Mucosa of rectum (tissue), 2 donors: Measurements from ENCODE around the gene IL23R.
"Not testable (repeated sequence)": the region's sequence is repeated elsewhere in the genome, so short reads cannot be mapped to it uniquely, and the experiment has no call there.

Experiments
- H3K27ac ChIP-seq, 2 donors: one replicate each; pipeline ENCODE4 v1.7.0; 2013; ENCODE audit warnings: inconsistent platforms in 2 of 2, low read depth in 2 of 2, low read length in 2 of 2
- H3K27me3 ChIP-seq, 2 donors: one replicate each; pipeline ENCODE4 v1.7.0; 2013; ENCODE audit warnings: low read length in 2 of 2; ENCODE audit not compliant: control insufficient read depth in 2 of 2, insufficient read depth in 2 of 2
- H3K36me3 ChIP-seq, 2 donors: one replicate each; pipeline ENCODE4 v1.7.0; 2013; ENCODE audit warnings: low read length in 2 of 2; ENCODE audit not compliant: control insufficient read depth in 2 of 2, insufficient read depth in 2 of 2
- H3K4me1 ChIP-seq, 2 donors: one replicate each; pipeline ENCODE4 v1.7.0; 2013; ENCODE audit warnings: low read length in 2 of 2, mild to moderate bottlenecking in 1 of 2; ENCODE audit not compliant: control insufficient read depth in 2 of 2, insufficient read depth in 2 of 2
- H3K4me3 ChIP-seq, 2 donors: one replicate each; pipeline ENCODE4 v1.7.0; 2013; ENCODE audit warnings: low read length in 2 of 2
- H3K9ac ChIP-seq, 2 donors: one replicate each; pipeline ENCODE4 v1.7.0; 2013; ENCODE audit warnings: low read length in 2 of 2, low read depth in 1 of 2, mild to moderate bottlenecking in 1 of 2
- H3K9me3 ChIP-seq, 2 donors: one replicate each; pipeline ENCODE4 v1.7.0; 2013; ENCODE audit warnings: low read length in 2 of 2; ENCODE audit not compliant: control insufficient read depth in 2 of 2
- donor health status: healthy.
- donor health status: Normal muscosa, but diverticular disease.

The IL23R gene

GRCh38 chr1:67146539-67146938 lies 19.7 kb upstream of the IL23R start:
- H3K9ac ChIP-seq = no peak overlapping the region
- no peaks in the 10 kb centered on the region for H3K36me3 ChIP-seq
- no peaks in the 10 kb centered on the region for H3K27me3 ChIP-seq
- H3K9me3 ChIP-seq = no peaks in the 10 kb centered on the region
- H3K4me1 ChIP-seq = peaks cover 7% of the 10 kb centered on the region in 2 donors
- no peak overlapping the region for H3K27ac ChIP-seq
- H3K4me3 ChIP-seq = no peak overlapping the region

- not testable (repeated sequence) for H3K27me3 ChIP-seq, H3K9me3 ChIP-seq, H3K36me3 ChIP-seq, H3K4me3 ChIP-seq, H3K9ac ChIP-seq, H3K4me1 ChIP-seq, H3K27ac ChIP-seq
These were observed 18.3 kb upstream of the IL23R start for GRCh38 chr1:67147973-67148372.

GRCh38 chr1:67148516-67149178 lies 17.6 kb upstream of the IL23R start:
- Histone ChIP-seq H3K9me3 (no peaks in the 10 kb centered on the region), H3K27ac (peak overlapping the region in 1 of 2 donors; percentile 6), H3K9ac (no peak overlapping the region)

GRCh38 chr1:67149179-67149770 lies 17.0 kb upstream of the IL23R start:
- Histone ChIP-seq H3K9ac (no peak overlapping the region), H3K4me3 (peak overlapping the region in 1 of 2 donors; percentile 33)

More at GRCh38 chr1:67148516-67149178, 17.6 kb upstream of the IL23R start:
- no peaks in the 10 kb centered on the region for H3K36me3 ChIP-seq
- peak overlapping the region in 1 of 2 donors; percentile 33 for H3K4me3 ChIP-seq
- no peaks in the 10 kb centered on the region for H3K27me3 ChIP-seq
- peaks cover 7% of the 10 kb centered on the region in 2 donors for H3K4me1 ChIP-seq

GRCh38 chr1:67150931-67151330 lies 15.3 kb upstream of the IL23R start:
- H3K9me3 ChIP-seq = no peaks in the 10 kb centered on the region
- peaks cover 7% of the 10 kb centered on the region in 2 donors for H3K4me1 ChIP-seq
- no peaks in the 10 kb centered on the region for H3K36me3 ChIP-seq
- H3K27ac ChIP-seq = no peak overlapping the region
- no peak overlapping the region for H3K4me3 ChIP-seq
- no peak overlapping the region for H3K9ac ChIP-seq
- no peaks in the 10 kb centered on the region for H3K27me3 ChIP-seq

More at GRCh38 chr1:67149179-67149770, 17.0 kb upstream of the IL23R start:
- peak overlapping the region in 1 of 2 donors; percentile 6 for H3K27ac ChIP-seq
- no peaks in the 10 kb centered on the region for H3K36me3 ChIP-seq
- H3K4me1 ChIP-seq = peaks cover 7% of the 10 kb centered on the region in 2 donors
- no peaks in the 10 kb centered on the region for H3K27me3 ChIP-seq
- no peaks in the 10 kb centered on the region for H3K9me3 ChIP-seq

GRCh38 chr1:67158401-67158800 lies 7.9 kb upstream of the IL23R start:
- no peaks in the 10 kb centered on the region for H3K9me3 ChIP-seq
- H3K27me3 ChIP-seq = no peaks in the 10 kb centered on the region
- H3K9ac ChIP-seq = no peak overlapping the region
- no peak overlapping the region for H3K4me3 ChIP-seq
- H3K4me1 ChIP-seq = no peaks in the 10 kb centered on the region
- H3K36me3 ChIP-seq = no peaks in the 10 kb centered on the region
- no peak overlapping the region for H3K27ac ChIP-seq

GRCh38 chr1:67159233-67159632 lies 7.0 kb upstream of the IL23R start:
- H3K27me3 ChIP-seq = no peaks in the 10 kb centered on the region
- no peaks in the 10 kb centered on the region for H3K4me1 ChIP-seq
- H3K27ac ChIP-seq = no peak overlapping the region
- no peak overlapping the region for H3K4me3 ChIP-seq
- no peak overlapping the region for H3K9ac ChIP-seq
- no peaks in the 10 kb centered on the region for H3K9me3 ChIP-seq
- no peaks in the 10 kb centered on the region for H3K36me3 ChIP-seq

GRCh38 chr1:67162954-67163353 lies 3.3 kb upstream of the IL23R start:
- no peaks in the 10 kb centered on the region for H3K9me3 ChIP-seq

GRCh38 chr1:67165468-67166041 lies 699 bp upstream of the IL23R start:
- Histone ChIP-seq H3K4me3 (no peak overlapping the region), H3K4me1 (no peaks in the 10 kb centered on the region), H3K9me3 (no peaks in the 10 kb centered on the region), H3K9ac (no peak overlapping the region), H3K36me3 (no peaks in the 10 kb centered on the region), H3K27me3 (no peaks in the 10 kb centered on the region), H3K27ac (no peak overlapping the region)

More at GRCh38 chr1:67162954-67163353, 3.3 kb upstream of the IL23R start:
- no peak overlapping the region for H3K4me3 ChIP-seq
- no peak overlapping the region for H3K27ac ChIP-seq
- H3K36me3 ChIP-seq = no peaks in the 10 kb centered on the region
- H3K27me3 ChIP-seq = no peaks in the 10 kb centered on the region
- H3K4me1 ChIP-seq = no peaks in the 10 kb centered on the region
- no peak overlapping the region for H3K9ac ChIP-seq

- no peaks in the 10 kb centered on the region for H3K4me1 ChIP-seq
- H3K9ac ChIP-seq = no peak overlapping the region
- H3K36me3 ChIP-seq = no peaks in the 10 kb centered on the region
- no peak overlapping the region for H3K27ac ChIP-seq
- no peaks in the 10 kb centered on the region for H3K27me3 ChIP-seq
- H3K4me3 ChIP-seq = no peak overlapping the region
- H3K9me3 ChIP-seq = no peaks in the 10 kb centered on the region
These were observed 3.2 kb downstream of the IL23R start for GRCh38 chr1:67169496-67169895.
